HepG2 (cell line): Measurements from ENCODE around the gene SMURF1. TPM values are rescaled to one million over a fixed set of nuclear protein-coding genes. Genes with fewer than 3 reads are reported as not detected.
A peak's percentile ranks its signal among the peaks of the same experiment; 100 is the strongest.

Experiments used
- ATAC-seq: fragments of 200-7000 bp; cut with Tn5 transposase; 3 replicates; pipeline ENCODE4 v1.9.1; 2020; ENCODE audit warnings: mild to moderate bottlenecking, moderate library complexity
- BruUV-seq: library from RNA; stranded (reverse); fragments of 400-500 nt; replicated peaks from 2 replicates; lab custom pipeline; 2021; lab: Mats Ljungman, UMichigan
- CTCF ChIA-PET: fragments of 300-600 bp; formaldehyde crosslinking; extraction: SDS; loops from one replicate; lab custom pipeline; 2021; ENCODE audit warnings: low total read pairs, inconsistent platforms, low intra/inter-chr PET ratio; lab: Yijun Ruan, JAX
- POLR2A ChIA-PET: fragments of 350-600 bp; sonication (Branson Sonifier 250); formaldehyde crosslinking; loops from one replicate; lab custom pipeline; 2020; ENCODE audit warnings: antibody characterized with exemption, inconsistent platforms; lab: Yijun Ruan, JAX
- DNase-seq: peaks from one replicate; pipeline ENCODE4 v3.0.0-alpha.2; 2015; ENCODE audit warnings: low spot score
- FAIRE-seq: peaks from 3 replicates; lab custom pipeline; 2011; peaks lifted over from hg19 to GRCh38; lab: Jason Lieb, UNC
- H2AFZ ChIP-seq: one replicate; pipeline ENCODE4 v1.6.1; 2011; ENCODE audit warnings: low read length, inconsistent platforms
- H3K27ac ChIP-seq: fragments of 300-600 bp; 3 replicates; pipeline ENCODE4 v1.8.0; 2011; ENCODE audit warnings: mixed run types, mild to moderate bottlenecking, mixed read lengths, low read length, inconsistent platforms; ENCODE audit not compliant: insufficient read depth; ENCODE audit errors: extremely low read length
- H3K27me3 ChIP-seq, 2 experiments: fragments of 200-600 bp in 1 of 2; 2 replicates in 1 of 2; 3 replicates in 1 of 2; pipeline versions ENCODE4 v1.6.0 to v1.8.0; 2011; ENCODE audit warnings: low read length in 2 of 2, mild to moderate bottlenecking in 2 of 2, moderate library complexity in 2 of 2, inconsistent platforms in 1 of 2; ENCODE audit not compliant: insufficient read depth in 2 of 2, control insufficient read depth in 1 of 2
- H3K36me3 ChIP-seq, 2 experiments: fragments of 200-600 bp in 1 of 2; replicated peaks in 1 of 2; 2 replicates in 1 of 2; 3 replicates in 1 of 2; pipeline versions ENCODE4 v1.5.1 to v1.8.0; 2011; ENCODE audit warnings: low read length in 2 of 2, inconsistent platforms in 1 of 2; ENCODE audit not compliant: insufficient read depth in 2 of 2, control insufficient read depth in 1 of 2
- H3K4me1 ChIP-seq: 2 replicates; pipeline ENCODE4 v1.5.1; 2012; ENCODE audit warnings: low read length, inconsistent platforms; ENCODE audit not compliant: insufficient read depth
- H3K4me2 ChIP-seq: 2 replicates; pipeline ENCODE4 v1.6.0; 2011; ENCODE audit warnings: low read depth, low read length, inconsistent platforms
- H3K4me3 ChIP-seq, 3 experiments: fragments of 200-600 bp in 1 of 3; sonication (generic), shearing (Covaris generic) in 1 of 3; replicated peaks in 1 of 3; 2 replicates each; pipeline ENCODE4 v1.5.1; 2011 to 2016; ENCODE audit warnings: low read length in 3 of 3, inconsistent platforms in 2 of 3, low read depth in 2 of 3, mild to moderate bottlenecking in 2 of 3, control low read depth in 1 of 3, mixed read lengths in 1 of 3; ENCODE audit not compliant: insufficient read depth in 1 of 3
- H3K79me2 ChIP-seq: one replicate; pipeline ENCODE4 v1.6.1; 2011; ENCODE audit warnings: low read length, inconsistent platforms; ENCODE audit not compliant: insufficient read depth
- H3K9ac ChIP-seq: 2 replicates; pipeline ENCODE4 v1.6.0; 2011; ENCODE audit warnings: mild to moderate bottlenecking, low read depth, low read length, inconsistent platforms; ENCODE audit not compliant: insufficient read depth
- H3K9me3 ChIP-seq: 2 replicates; pipeline ENCODE4 v1.5.1; 2012; ENCODE audit warnings: mild to moderate bottlenecking, low read length
- H4K20me1 ChIP-seq: 2 replicates; pipeline ENCODE4 v1.6.0; 2011; ENCODE audit warnings: inconsistent platforms, mild to moderate bottlenecking, low read length, moderate library complexity; ENCODE audit not compliant: insufficient read depth
- AHDC1 ChIP-seq: sonication (generic); formaldehyde crosslinking; IDR thresholded peaks from 2 replicates; pipeline ENCODE4 v1.5.1; 2020; ENCODE audit warnings: mild to moderate bottlenecking, missing genetic modification reagents, borderline replicate concordance
- HIC2 ChIP-seq: sonication (generic); formaldehyde crosslinking; IDR thresholded peaks from 2 replicates; pipeline ENCODE4 v1.9.0; 2022; ENCODE audit warnings: low read depth, missing genetic modification reagents
- HNF1A ChIP-seq, 2 experiments: sonication (generic) in 1 of 2; formaldehyde crosslinking in 1 of 2; IDR thresholded peaks; 2 replicates each; pipeline versions ENCODE4 v1.4.0 to v1.6.1; 2016 to 2020; ENCODE audit warnings: borderline replicate concordance in 1 of 2, low read depth in 1 of 2, mild to moderate bottlenecking in 1 of 2, missing genetic modification reagents in 1 of 2
- JUND ChIP-seq: sonication (generic); formaldehyde crosslinking; IDR thresholded peaks from 2 replicates; pipeline ENCODE4 v1.8.0; 2022; ENCODE audit warnings: mild to moderate bottlenecking, missing genetic modification reagents
- KAT7 ChIP-seq: IDR thresholded peaks from 2 replicates; pipeline ENCODE4 v1.6.1; 2018; ENCODE audit warnings: borderline replicate concordance, missing compliant biosample characterization
- MAFG ChIP-seq: sonication (generic); formaldehyde crosslinking; IDR thresholded peaks from 2 replicates; pipeline ENCODE4 v1.5.1; 2020; ENCODE audit warnings: mild to moderate bottlenecking, missing genetic modification reagents
- POGK ChIP-seq: sonication (generic); formaldehyde crosslinking; conservative IDR thresholded peaks from 2 replicates; pipeline ENCODE4 v1.8.0; 2022; ENCODE audit warnings: mild to moderate bottlenecking, moderate library complexity, missing genetic modification reagents
- WGBS: methylation state at CpG from one replicate; pipeline ENCODE4 v1.1.6; 2017; ENCODE audit warnings: low lambda C conversion rate; 5-methylcytosine and 5-hydroxymethylcytosine counted together
- in situ Hi-C: cut with HindIII; loops from 2 replicates; pipeline ENCODE4 v1.10.0; 2017; ENCODE audit warnings: low pct_unique_long_range_greater_than_20kb; ENCODE audit not compliant: extremely low pct_ligation_motif_present
- intact Hi-C: fragments of 100-400 bp; cut with micrococcal nuclease; formaldehyde crosslinking; loops from one replicate; pipeline ENCODE4 v1.10.0; 2022; ENCODE audit not compliant: unreplicated experiment
- polyA plus RNA-seq, 8 experiments: library from polyadenylated mRNA; depleted of rRNA in 3 of 8; stranded (reverse) in 7 of 8; unstranded in 1 of 8; fragments of >200 nt; fragmentation: Illumina TruSeq in 4 of 8; extraction: Trizol in 4 of 8; gene quantifications; 2 replicates each; pipeline versions ENCODE4 v1.2.1 to v1.2.3, GENCODE V29; 2011 to 2016; ENCODE audit warnings: low read depth in 4 of 8, missing spikeins in 1 of 8, mixed read lengths in 1 of 8; ENCODE audit not compliant: insufficient read depth in 1 of 8
- total RNA-seq, 5 experiments: library from RNA; depleted of rRNA; stranded (reverse); fragments of >200 nt; fragmentation: Illumina TruSeq; extraction: Trizol; gene quantifications; 2 replicates each; pipeline ENCODE4 v1.2.3, GENCODE V29; 2016; ENCODE audit warnings: low read depth in 1 of 5

SMURF1 gene
- total and polyA plus RNA-seq, 2 of the 13 experiments (the other 11 are each of a cell fraction or from before 2014, with no cell fraction given): 8.3 to 11.1 TPM

- ATAC-seq: peak; percentile 64
- no TSS peak for BruUV-seq
- no peaks in the 10 kb centered on the region for H3K27me3 ChIP-seq
- CTCF ChIA-PET: no interaction called here
- H2AFZ ChIP-seq: no peak overlapping the region
- 0% methylated on average over 3 of the region's 3 CpGs for WGBS
- H3K4me2 ChIP-seq: peak overlapping the region; percentile 28; the same call in 1 of the 2 replicates
- H4K20me1 ChIP-seq: no peaks in the 10 kb centered on the region
- DNase-seq: peak; percentile 90
- intact Hi-C loops: loop anchor here (2.0 kb wide), 2 partner anchors 20 to 40 kb away; no protein-coding TSS in a partner anchor
- H3K9me3 ChIP-seq: no peaks in the 10 kb centered on the region
- FAIRE-seq: peak; percentile 94
- POLR2A ChIA-PET: interaction anchor here (0.9 to 3.7 kb wide), 3 partner anchors 8 to 41 kb away, joined by 4 to 11 read pairs (median 6); no protein-coding TSS in a partner anchor
- no peaks in the 10 kb centered on the region for H3K79me2 ChIP-seq
- H3K36me3 ChIP-seq: no peaks in the 10 kb centered on the region
- in situ Hi-C loops: no loop called here
- H3K27ac ChIP-seq: peak overlapping the region; percentile 42
- H3K4me1 ChIP-seq: peaks cover 44% of the 10 kb centered on the region
- peak overlapping the region in 1 of 3 experiments; percentile 9; a peak in 1 of 6 replicates for H3K4me3 ChIP-seq
- H3K9ac ChIP-seq: no peak overlapping the region
- peak; percentile 81; the same call in 1 of the 2 replicates for TF ChIP-seq KAT7 (CRISPR knock-in tag)
- TF ChIP-seq HNF1A (IDR thresholded peaks at IDR 0.05; ENCODE audit: low read depth): 0 out of 2 replicates have a peak, but pooled peaks have one; percentile 28
- TF ChIP-seq HNF1A (CRISPR knock-in tag; IDR thresholded peaks at IDR 0.05; ENCODE audit: borderline replicate concordance): 0 out of 2 replicates have a peak, but pooled peaks have one; percentile 21
- no peak for TF ChIP-seq MAFG (CRISPR knock-in tag)
- peak; percentile 45; the same call in 1 of the 2 replicates for TF ChIP-seq HIC2 (CRISPR knock-in tag)
- TF ChIP-seq POGK (CRISPR knock-in tag): peak; percentile 54; the same call in 1 of the 2 replicates
- peak; percentile 84 for TF ChIP-seq AHDC1
- TF ChIP-seq JUND (CRISPR knock-in tag): peak; percentile 68; the same call in 1 of the 2 replicates
These were observed 26.8 kb upstream of the SMURF1 start for GRCh38 chr7:99170730-99171074.
